T-helper 2 cell treated with Interferon-gamma antibody and Interleukin-4, amounts not matched to agents 5 μg/mL and 100 μg/mL, for 36 hours (primary cell): ENCODE data around the gene NTPCR.
"Not testable (repeated sequence)": the region's sequence is repeated elsewhere in the genome, so short reads cannot be mapped to it uniquely, and the experiment has no call there.

Source experiments
- DNase-seq: peaks from one replicate; pipeline ENCODE4 v3.0.0; 2021; ENCODE audit warnings: low spot score
- H3K27ac Mint-ChIP-seq: one replicate; pipeline ENCODE4 v1.8.0; 2021; ENCODE audit warnings: mild to moderate bottlenecking, mixed read lengths
- H3K27me3 Mint-ChIP-seq: one replicate; pipeline ENCODE4 v1.8.0; 2021; ENCODE audit warnings: low read depth, mixed read lengths
- H3K36me3 Mint-ChIP-seq: one replicate; pipeline ENCODE4 v1.8.0; 2021; ENCODE audit warnings: low read depth, mixed read lengths
- H3K4me1 Mint-ChIP-seq: one replicate; pipeline ENCODE4 v1.8.0; 2021; ENCODE audit warnings: low read depth, mixed read lengths
- H3K4me3 Mint-ChIP-seq: one replicate; pipeline ENCODE4 v1.8.0; 2022; ENCODE audit warnings: mild to moderate bottlenecking, moderate library complexity, mixed read lengths
- H3K9me3 Mint-ChIP-seq: one replicate; pipeline ENCODE4 v1.8.0; 2021; ENCODE audit warnings: mixed read lengths

The NTPCR gene

GRCh38 chr1:232915212-232915611, 35.2 kb upstream of the NTPCR start:
- DNase-seq: no peak
- Mint-ChIP-seq H3K36me3 (peaks cover 7% of the 10 kb centered on the region), H3K9me3 (peaks cover 9% of the 10 kb centered on the region), H3K27me3 (peaks cover 2% of the 10 kb centered on the region), H3K4me3 (no peak overlapping the region), H3K4me1 (peaks cover 32% of the 10 kb centered on the region), H3K27ac (no peak overlapping the region)

GRCh38 chr1:232917053-232917452, 33.4 kb upstream of the NTPCR start:
- Mint-ChIP-seq H3K4me1 (peaks cover 27% of the 10 kb centered on the region), H3K27me3 (peaks cover 2% of the 10 kb centered on the region), H3K27ac (no peak overlapping the region)

GRCh38 chr1:232921381-232921780, 29.0 kb upstream of the NTPCR start:
- H3K36me3 Mint-ChIP-seq: peaks cover 12% of the 10 kb centered on the region
- no peak overlapping the region for H3K4me3 Mint-ChIP-seq
- DNase-seq: no peak
- H3K4me1 Mint-ChIP-seq: peaks cover 49% of the 10 kb centered on the region
- peaks cover 15% of the 10 kb centered on the region for H3K9me3 Mint-ChIP-seq
- no peaks in the 10 kb centered on the region for H3K27me3 Mint-ChIP-seq
- H3K27ac Mint-ChIP-seq: no peak overlapping the region

More at GRCh38 chr1:232917053-232917452, 33.4 kb upstream of the NTPCR start:
- Mint-ChIP-seq H3K36me3 (peaks cover 10% of the 10 kb centered on the region), H3K9me3 (peaks cover 9% of the 10 kb centered on the region), H3K4me3 (no peak overlapping the region)
- DNase-seq: no peak

GRCh38 chr1:232922485-232922884, 27.9 kb upstream of the NTPCR start:
- peaks cover 23% of the 10 kb centered on the region for H3K9me3 Mint-ChIP-seq
- H3K36me3 Mint-ChIP-seq: peaks cover 12% of the 10 kb centered on the region

GRCh38 chr1:232923739-232924386, 26.5 kb upstream of the NTPCR start:
- Mint-ChIP-seq H3K4me3 (peak overlapping the region; percentile 69), H3K36me3 (peaks cover 9% of the 10 kb centered on the region), H3K27me3 (peaks cover 2% of the 10 kb centered on the region), H3K4me1 (peaks cover 38% of the 10 kb centered on the region), H3K9me3 (peaks cover 19% of the 10 kb centered on the region), H3K27ac (peak overlapping the region; percentile 97)
- peak; percentile 72 for DNase-seq

More at GRCh38 chr1:232922485-232922884, 27.9 kb upstream of the NTPCR start:
- Mint-ChIP-seq H3K4me1 (peaks cover 40% of the 10 kb centered on the region), H3K27ac (no peak overlapping the region), H3K4me3 (no peak overlapping the region), H3K27me3 (peaks cover 2% of the 10 kb centered on the region)
- DNase-seq: no peak

- H3K4me3 Mint-ChIP-seq: no peak overlapping the region
- peaks cover 14% of the 10 kb centered on the region for H3K9me3 Mint-ChIP-seq
- H3K27ac Mint-ChIP-seq: no peak overlapping the region
- DNase-seq: no peak
- H3K4me1 Mint-ChIP-seq: peaks cover 38% of the 10 kb centered on the region
- H3K36me3 Mint-ChIP-seq: peaks cover 8% of the 10 kb centered on the region
- H3K27me3 Mint-ChIP-seq: peaks cover 5% of the 10 kb centered on the region
Observed at GRCh38 chr1:232924874-232925273, 25.5 kb upstream of the NTPCR start.

GRCh38 chr1:232925421-232926220, 24.8 kb upstream of the NTPCR start:
- DNase-seq: no peak
- peaks cover 8% of the 10 kb centered on the region for H3K36me3 Mint-ChIP-seq

GRCh38 chr1:232927166-232927565, 23.2 kb upstream of the NTPCR start:
- Mint-ChIP-seq H3K4me1 (peaks cover 30% of the 10 kb centered on the region), H3K9me3 (peaks cover 14% of the 10 kb centered on the region)
- not testable (repeated sequence) for H3K4me3 Mint-ChIP-seq, H3K36me3 Mint-ChIP-seq, DNase-seq, H3K27ac Mint-ChIP-seq, H3K27me3 Mint-ChIP-seq

More at GRCh38 chr1:232925421-232926220, 24.8 kb upstream of the NTPCR start:
- H3K27me3 Mint-ChIP-seq: peaks cover 5% of the 10 kb centered on the region
- H3K27ac Mint-ChIP-seq: no peak overlapping the region
- H3K4me3 Mint-ChIP-seq: no peak overlapping the region
- peaks cover 36% of the 10 kb centered on the region for H3K4me1 Mint-ChIP-seq
- peaks cover 14% of the 10 kb centered on the region for H3K9me3 Mint-ChIP-seq

GRCh38 chr1:232927830-232928505, 22.4 kb upstream of the NTPCR start:
- Mint-ChIP-seq H3K4me1 (peaks cover 24% of the 10 kb centered on the region), H3K36me3 (peaks cover 4% of the 10 kb centered on the region), H3K9me3 (peaks cover 12% of the 10 kb centered on the region)

GRCh38 chr1:232932486-232933425, 17.7 kb upstream of the NTPCR start:
- Mint-ChIP-seq H3K4me1 (peaks cover 7% of the 10 kb centered on the region), H3K4me3 (no peak overlapping the region), H3K27me3 (peaks cover 3% of the 10 kb centered on the region), H3K9me3 (no peaks in the 10 kb centered on the region), H3K36me3 (no peaks in the 10 kb centered on the region), H3K27ac (no peak overlapping the region)
- no peak for DNase-seq

More at GRCh38 chr1:232927830-232928505, 22.4 kb upstream of the NTPCR start:
- H3K4me3 Mint-ChIP-seq: no peak overlapping the region
- peaks cover 5% of the 10 kb centered on the region for H3K27me3 Mint-ChIP-seq
- H3K27ac Mint-ChIP-seq: no peak overlapping the region
- no peak for DNase-seq

- Mint-ChIP-seq H3K27ac (no peak overlapping the region), H3K9me3 (no peaks in the 10 kb centered on the region), H3K4me1 (peaks cover 14% of the 10 kb centered on the region), H3K27me3 (no peaks in the 10 kb centered on the region), H3K36me3 (peaks cover 2% of the 10 kb centered on the region), H3K4me3 (no peak overlapping the region)
- DNase-seq: no peak
Observed at GRCh38 chr1:232936941-232937340, 13.5 kb upstream of the NTPCR start.

GRCh38 chr1:232937741-232938375, 12.6 kb upstream of the NTPCR start:
- no peak for DNase-seq
- Mint-ChIP-seq H3K36me3 (peaks cover 2% of the 10 kb centered on the region), H3K9me3 (no peaks in the 10 kb centered on the region), H3K27ac (peak overlapping the region; percentile 74), H3K4me1 (peaks cover 14% of the 10 kb centered on the region), H3K4me3 (peak overlapping the region; percentile 15), H3K27me3 (no peaks in the 10 kb centered on the region)

- no peak overlapping the region for H3K4me3 Mint-ChIP-seq
- H3K4me1 Mint-ChIP-seq: peaks cover 19% of the 10 kb centered on the region
- no peak overlapping the region for H3K27ac Mint-ChIP-seq
- no peaks in the 10 kb centered on the region for H3K27me3 Mint-ChIP-seq
- peaks cover 2% of the 10 kb centered on the region for H3K36me3 Mint-ChIP-seq
- no peak for DNase-seq
- no peaks in the 10 kb centered on the region for H3K9me3 Mint-ChIP-seq
Observed at GRCh38 chr1:232938926-232939325, 11.5 kb upstream of the NTPCR start.
